Epithelial cell of prostate (primary cell): ENCODE results near the gene FAM107B.

Experiments used
- DNase-seq: peaks from one replicate; pipeline ENCODE4 v3.0.0-alpha.2; 2011; ENCODE audit warnings: low read depth, low spot score
- H3K27ac ChIP-seq: fragments of 450-650 bp; 2 replicates; pipeline ENCODE4 v1.5.1; 2017; ENCODE audit warnings: mild to moderate bottlenecking

Gene FAM107B

GRCh38 chr10:14528450-14528849 is 246.2 kb downstream of the FAM107B start:
- DNase-seq, result no peak
- no peak overlapping the region for H3K27ac ChIP-seq

GRCh38 chr10:14527915-14528314 is 246.8 kb downstream of the FAM107B start:
- H3K27ac ChIP-seq, result no peak overlapping the region
- DNase-seq, result no peak

GRCh38 chr10:14527134-14527844 is 247.4 kb downstream of the FAM107B start:
- no peak for DNase-seq
- no peak overlapping the region for H3K27ac ChIP-seq

GRCh38 chr10:14526326-14526725 is 248.4 kb downstream of the FAM107B start:
- H3K27ac ChIP-seq, result no peak overlapping the region
- DNase-seq, result no peak

GRCh38 chr10:14524691-14525324 is 249.9 kb downstream of the FAM107B start:
- no peak overlapping the region for H3K27ac ChIP-seq
- no peak for DNase-seq

GRCh38 chr10:14523286-14523685 is 251.4 kb downstream of the FAM107B start:
- no peak for DNase-seq
- no peak overlapping the region for H3K27ac ChIP-seq

GRCh38 chr10:14519785-14520184 is 254.9 kb downstream of the FAM107B start:
- DNase-seq, result no peak
- no peak overlapping the region for H3K27ac ChIP-seq

GRCh38 chr10:14518149-14518548 is 256.5 kb downstream of the FAM107B start:
- H3K27ac ChIP-seq, result no peak overlapping the region
- DNase-seq, result no peak

- DNase-seq, result no peak
These were observed 261.6 kb downstream of the FAM107B start for GRCh38 chr10:14513123-14513522.

GRCh38 chr10:14510346-14510745 is 264.4 kb downstream of the FAM107B start:
- H3K27ac ChIP-seq, result no peak overlapping the region
- DNase-seq, result no peak

More at GRCh38 chr10:14513123-14513522, 261.6 kb downstream of the FAM107B start:
- no peak overlapping the region for H3K27ac ChIP-seq

GRCh38 chr10:14508725-14509124 is 266.0 kb downstream of the FAM107B start:
- no peak for DNase-seq
- no peak overlapping the region for H3K27ac ChIP-seq

GRCh38 chr10:14507781-14508180 is 266.9 kb downstream of the FAM107B start:
- H3K27ac ChIP-seq, result no peak overlapping the region
- no peak for DNase-seq

GRCh38 chr10:14507176-14507575 is 267.5 kb downstream of the FAM107B start:
- DNase-seq, result no peak
- no peak overlapping the region for H3K27ac ChIP-seq

- no peak overlapping the region for H3K27ac ChIP-seq
These were observed 272.3 kb downstream of the FAM107B start for GRCh38 chr10:14502431-14502830.

GRCh38 chr10:14500172-14500765 is 274.4 kb downstream of the FAM107B start:
- no peak for DNase-seq
- H3K27ac ChIP-seq, result no peak overlapping the region

More at GRCh38 chr10:14502431-14502830, 272.3 kb downstream of the FAM107B start:
- DNase-seq, result no peak

GRCh38 chr10:14499601-14499904 is 275.1 kb downstream of the FAM107B start:
- no peak overlapping the region for H3K27ac ChIP-seq
- DNase-seq, result no peak

- H3K27ac ChIP-seq, result no peak overlapping the region
- no peak for DNase-seq
These were observed 276.4 kb downstream of the FAM107B start for GRCh38 chr10:14498326-14498725.

GRCh38 chr10:14491811-14492210 is 282.9 kb downstream of the FAM107B start:
- no peak for DNase-seq
- H3K27ac ChIP-seq, result no peak overlapping the region

- no peak overlapping the region for H3K27ac ChIP-seq
- DNase-seq, result no peak
These were observed 285.0 kb downstream of the FAM107B start for GRCh38 chr10:14489522-14490177.

- DNase-seq, result no peak
- no peak overlapping the region for H3K27ac ChIP-seq
These were observed 287.2 kb downstream of the FAM107B start for GRCh38 chr10:14487488-14487883.
